GM12891 (cell line): ENCODE data around the gene SWI5.

Source experiments
- DNase-seq: peaks from one replicate; pipeline ENCODE4 v3.0.0; 2011; ENCODE audit warnings: low spot score; ENCODE audit not compliant: insufficient read length
- FAIRE-seq: peaks from 2 replicates; lab custom pipeline; 2011; peaks lifted over from hg19 to GRCh38; lab: Jason Lieb, UNC
- PAX5 ChIP-seq: IDR thresholded peaks from 2 replicates; pipeline ENCODE4 v1.6.1; 2011; ENCODE audit warnings: low read length, moderate library complexity, mild to moderate bottlenecking; ENCODE audit not compliant: insufficient read depth, severe bottlenecking
- POLR2A ChIP-seq: IDR thresholded peaks from 2 replicates; pipeline ENCODE4 v1.6.1; 2011; ENCODE audit warnings: low read depth, low read length, control low read depth
- POLR2AphosphoS5 ChIP-seq: IDR thresholded peaks from 2 replicates; pipeline ENCODE4 v1.6.1; 2011; ENCODE audit warnings: low read depth, low read length, control low read depth
- POU2F2 ChIP-seq: IDR thresholded peaks from 2 replicates; pipeline ENCODE4 v1.6.1; 2011; ENCODE audit warnings: low read depth, mild to moderate bottlenecking, control low read depth, low read length, moderate library complexity
- SPI1 ChIP-seq: IDR thresholded peaks from 2 replicates; pipeline ENCODE4 v1.6.1; 2011; ENCODE audit warnings: low read depth, low read length, control low read depth
- TAF1 ChIP-seq: IDR thresholded peaks from 2 replicates; pipeline ENCODE4 v1.6.1; 2011; ENCODE audit warnings: low read depth, low read length, control low read depth

Gene SWI5

GRCh38 chr9:128244091-128244836 is 31.8 kb upstream of the SWI5 start:
- no peak for TF ChIP-seq TAF1
- TF ChIP-seq SPI1: no peak
- no peak for TF ChIP-seq POU2F2
- no peak for TF ChIP-seq POLR2A
- no peak for DNase-seq
- no peak for FAIRE-seq

- FAIRE-seq (no peak), DNase-seq (no peak)
- TF ChIP-seq PAX5 (no peak), SPI1 (no peak), POU2F2 (no peak), POLR2A (no peak), POLR2AphosphoS5 (no peak), TAF1 (no peak)
Measured at GRCh38 chr9:128244837-128245231, 31.2 kb upstream of the SWI5 start.

GRCh38 chr9:128245421-128246151 is 30.5 kb upstream of the SWI5 start:
- no peak for FAIRE-seq
- no peak for TF ChIP-seq SPI1
- TF ChIP-seq POLR2AphosphoS5: no peak
- TF ChIP-seq TAF1: no peak
- TF ChIP-seq POLR2A: no peak
- no peak for TF ChIP-seq PAX5
- no peak for TF ChIP-seq POU2F2
- DNase-seq: no peak

- TF ChIP-seq POLR2A (no peak), POLR2AphosphoS5 (no peak), PAX5 (no peak), TAF1 (no peak), POU2F2 (no peak), SPI1 (no peak)
- FAIRE-seq (no peak), DNase-seq (no peak)
Measured at GRCh38 chr9:128246471-128246870, 29.6 kb upstream of the SWI5 start.

GRCh38 chr9:128247226-128247803 is 28.8 kb upstream of the SWI5 start:
- no peak for FAIRE-seq
- TF ChIP-seq POU2F2 (no peak), POLR2A (no peak), PAX5 (no peak), POLR2AphosphoS5 (no peak), SPI1 (no peak), TAF1 (no peak)

GRCh38 chr9:128249558-128249907 is 26.5 kb upstream of the SWI5 start:
- TF ChIP-seq POLR2AphosphoS5 (no peak), SPI1 (no peak), POLR2A (no peak), TAF1 (no peak), PAX5 (no peak), POU2F2 (no peak)
- DNase-seq (no peak), FAIRE-seq (no peak)

More at GRCh38 chr9:128247226-128247803, 28.8 kb upstream of the SWI5 start:
- DNase-seq: no peak

GRCh38 chr9:128249908-128250838 is 25.9 kb upstream of the SWI5 start:
- DNase-seq (peak; percentile 94), FAIRE-seq (peak; percentile 60)
- TF ChIP-seq POLR2AphosphoS5 (no peak), PAX5 (no peak), SPI1 (no peak), POU2F2 (no peak), POLR2A (no peak), TAF1 (no peak)

GRCh38 chr9:128250839-128251731 is 25.0 kb upstream of the SWI5 start:
- TF ChIP-seq PAX5 (no peak), TAF1 (no peak), POU2F2 (no peak), POLR2A (no peak), SPI1 (no peak), POLR2AphosphoS5 (no peak)
- no peak for FAIRE-seq
- DNase-seq: no peak
